ENCODE data around the gene CAPN3.

Gene CAPN3

DNA sequence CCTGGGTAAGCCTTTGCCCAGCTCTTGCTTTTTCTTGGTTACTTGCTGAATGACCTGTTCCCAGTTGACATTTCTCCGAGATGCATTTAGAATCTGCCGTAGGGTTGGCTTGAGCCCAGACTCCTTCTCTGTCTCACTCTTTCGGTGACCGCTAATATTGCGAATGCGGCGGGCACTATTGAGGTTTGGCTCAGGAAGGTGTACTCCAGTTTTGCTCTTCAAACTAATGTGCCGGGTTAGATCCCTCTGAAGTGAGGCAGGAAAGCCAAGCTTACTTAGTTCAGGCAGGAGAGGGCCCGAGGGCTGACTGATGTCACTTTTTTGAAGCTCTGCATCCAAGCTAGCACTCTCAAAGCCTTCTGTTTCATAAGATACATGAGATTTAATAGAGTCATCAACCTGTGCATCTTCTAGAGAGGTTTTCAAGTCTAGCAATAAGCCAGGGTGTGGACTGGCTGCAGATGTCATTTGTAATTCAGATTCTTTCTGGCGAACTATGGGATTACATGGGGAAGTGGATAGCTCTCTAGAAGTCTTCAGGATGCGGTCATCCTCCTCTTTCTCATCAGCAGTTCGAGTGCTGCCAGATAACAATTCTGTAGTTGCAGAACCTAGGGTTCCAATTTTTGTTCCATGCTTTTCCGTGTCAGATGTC, 90.6 kb downstream of the CAPN3 start:
- DNase-seq (ENCODE audit: low read depth in 2 of 2, low spot score in 1 of 2), result no peak

DNA sequence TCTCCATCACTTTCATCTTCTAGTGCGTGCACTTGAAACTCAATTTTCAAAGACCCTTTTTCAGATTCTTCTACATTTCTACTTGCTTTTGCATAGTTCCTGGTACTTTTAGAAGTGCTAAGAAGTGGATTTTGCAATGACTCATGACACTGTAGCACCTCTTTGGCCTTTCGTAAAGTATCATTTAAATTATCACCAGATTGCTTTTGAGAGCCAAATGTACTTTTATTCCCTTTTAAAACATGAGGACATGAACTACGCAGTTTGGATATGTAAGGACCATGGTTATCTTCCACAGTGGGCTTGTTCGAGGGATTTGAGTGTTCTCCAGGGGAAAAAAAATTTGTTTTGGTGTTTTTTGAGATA, 91.1 kb downstream of the CAPN3 start:
- no peak for DNase-seq (ENCODE audit: low read depth in 2 of 2, low spot score in 1 of 2)

DNA sequence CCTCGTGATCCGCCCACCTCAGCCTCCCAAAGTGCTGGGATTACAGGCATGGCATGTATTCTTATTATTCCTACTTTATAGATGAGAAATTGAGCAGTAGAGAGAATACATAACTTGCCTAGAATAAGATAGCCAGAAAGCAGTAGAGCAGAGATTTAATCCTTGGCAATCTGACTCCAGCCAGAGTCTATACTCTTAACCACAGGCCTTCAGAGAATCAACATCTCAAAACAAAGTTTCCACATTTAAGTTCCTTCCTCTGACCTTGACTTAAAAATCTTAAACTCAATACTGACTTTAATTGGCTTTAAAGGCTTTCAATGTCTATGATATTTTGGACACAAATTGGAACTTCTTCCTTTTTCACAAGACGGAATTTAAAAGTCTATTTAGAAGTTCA, 94.5 kb downstream of the CAPN3 start:
- DNase-seq (ENCODE audit: low read depth in 2 of 2, low spot score in 1 of 2), result no peak

DNA sequence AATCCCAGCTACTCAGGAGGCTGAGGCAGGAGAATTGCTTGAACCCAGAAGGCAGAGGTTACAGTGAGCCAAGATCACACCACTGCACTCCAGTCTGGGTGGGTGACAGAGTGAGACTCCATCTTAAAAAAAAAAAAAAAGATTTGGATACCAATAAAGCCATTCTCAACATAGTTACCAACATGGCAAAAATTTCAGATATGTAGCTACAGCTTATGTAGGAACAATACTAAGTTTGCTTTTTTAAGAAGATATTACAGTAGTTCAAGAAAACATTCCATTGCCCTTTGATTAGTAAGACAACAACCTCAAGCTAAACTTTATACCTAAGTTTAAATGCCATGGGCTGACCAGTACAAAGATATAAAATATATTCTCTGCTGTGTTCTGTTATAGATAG, 97.2 kb downstream of the CAPN3 start:
- DNase-seq (ENCODE audit: low read depth in 2 of 2, low spot score in 1 of 2), result no peak

DNA sequence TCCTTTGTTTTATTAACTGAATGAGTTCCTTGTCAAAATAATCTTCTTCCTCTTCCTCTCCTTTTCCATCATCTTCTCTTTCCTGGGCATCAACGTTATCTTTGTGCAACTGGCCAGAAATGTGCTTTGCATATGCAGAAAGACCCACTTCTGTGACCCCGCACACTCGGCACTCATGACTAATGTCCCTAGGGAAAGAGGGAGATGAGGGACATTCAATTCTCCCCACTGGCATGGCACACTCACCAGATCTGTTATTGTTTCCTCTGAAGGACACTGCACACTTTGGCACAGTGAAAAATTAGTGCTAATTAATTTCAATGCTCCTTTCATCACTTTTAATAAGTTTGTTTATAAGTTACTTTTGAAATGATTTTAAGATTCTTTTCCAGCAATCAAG, 97.7 kb downstream of the CAPN3 start:
- no peak for DNase-seq (ENCODE audit: low read depth in 2 of 2, low spot score in 1 of 2)

DNA sequence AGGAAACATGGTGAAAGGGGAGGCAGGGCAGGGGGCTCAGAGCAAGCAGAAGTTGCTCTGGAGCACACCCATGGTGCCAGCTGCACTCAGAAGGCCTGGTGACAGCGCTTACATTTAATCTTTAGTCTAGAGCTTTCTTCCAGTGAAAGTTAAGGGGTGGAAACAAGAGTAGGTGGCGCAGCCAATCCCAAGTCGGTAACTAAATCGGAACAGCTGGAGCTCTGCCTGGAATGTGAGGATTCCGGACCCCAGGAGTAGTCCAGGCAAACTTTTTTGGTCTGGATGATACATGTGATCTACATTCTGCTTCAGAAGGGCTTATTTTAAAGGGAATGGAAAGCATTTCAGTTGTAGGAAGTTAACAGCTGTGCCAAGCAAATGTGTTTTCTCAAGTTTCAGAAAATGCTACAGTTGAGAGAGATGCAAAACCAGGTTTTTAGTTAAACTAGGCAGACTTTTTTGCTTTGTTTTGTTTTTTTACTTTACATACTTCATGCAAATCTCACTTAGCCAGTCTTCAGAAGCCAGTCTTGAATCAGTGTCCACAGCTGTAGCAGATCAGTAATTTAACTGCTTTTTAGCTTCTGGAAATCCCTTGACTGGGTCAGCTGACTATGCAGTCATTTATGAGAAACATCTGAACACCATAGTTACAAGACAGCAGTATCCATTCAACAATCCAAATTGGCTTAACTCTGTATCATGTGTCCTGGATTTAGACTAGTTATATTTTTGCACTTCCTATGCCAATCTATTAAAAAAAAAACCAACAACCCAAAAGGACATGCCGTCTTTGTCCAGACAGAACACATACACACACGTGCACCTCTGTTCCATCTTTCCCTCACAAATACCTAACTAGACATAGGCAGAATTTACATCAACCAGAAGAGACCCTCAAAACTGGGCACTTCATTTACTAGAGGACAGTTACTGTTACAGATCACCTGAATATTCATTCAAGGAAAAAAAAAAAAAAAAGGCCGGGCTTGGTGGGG, 98.4 kb downstream of the CAPN3 start:
- DNase-seq (ENCODE audit: low read depth in 2 of 2, low spot score in 1 of 2), result no peak

DNA sequence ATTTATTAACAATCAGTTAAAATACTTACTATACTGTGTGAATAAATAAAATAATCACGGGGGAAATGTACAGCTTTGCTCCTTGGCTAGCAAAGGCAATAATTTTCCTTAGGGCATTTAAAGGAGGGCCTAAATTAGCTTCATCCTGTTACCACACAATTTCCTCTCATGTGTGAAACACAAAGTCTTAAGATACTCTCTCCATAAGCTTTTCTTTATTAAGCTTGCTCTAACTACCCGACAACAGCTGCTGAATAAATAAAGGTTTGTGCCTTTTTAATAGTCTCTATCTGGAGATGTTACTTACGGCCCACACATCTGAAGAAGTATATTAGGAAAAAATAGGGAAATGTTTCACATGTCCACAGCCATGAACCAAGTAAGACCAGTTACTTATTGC, 102.0 kb downstream of the CAPN3 start:
- no peak for DNase-seq (ENCODE audit: low read depth in 2 of 2, low spot score in 1 of 2)

Measured in stimulated activated CD8-positive, alpha-beta memory T cell treated with anti-CD3 and anti-CD28 coated beads, Interleukin-4, amount 100 ng/mL, for 1 hour (primary cell).